HG03565 (cell line): ENCODE measurements around the gene CD82.
"Not testable (repeated sequence)": the region's sequence is repeated elsewhere in the genome, so short reads cannot be mapped to it uniquely, and the experiment has no call there.

Source experiments
- ATAC-seq: cut with Tn5 transposase; IDR thresholded peaks from one replicate; pipeline ENCODE4 v1.9.1; 2021; ENCODE audit warnings: mild to moderate bottlenecking, moderate library complexity; ENCODE audit not compliant: unreplicated experiment

Gene CD82

GRCh38 chr11:44628730-44629700 is 63.6 kb downstream of the CD82 start:
- no peak for ATAC-seq

GRCh38 chr11:44629732-44630345 is 64.4 kb downstream of the CD82 start:
- ATAC-seq: no peak

- ATAC-seq: no peak
These were observed 65.2 kb downstream of the CD82 start for GRCh38 chr11:44630511-44631210.

GRCh38 chr11:44631831-44632230 is 66.4 kb downstream of the CD82 start:
- ATAC-seq: no peak

- ATAC-seq: no peak
These were observed 67.1 kb downstream of the CD82 start for GRCh38 chr11:44632466-44633123.

- ATAC-seq: no peak
These were observed 68.2 kb downstream of the CD82 start for GRCh38 chr11:44633641-44634040.

- ATAC-seq: no peak
These were observed 69.2 kb downstream of the CD82 start for GRCh38 chr11:44634401-44635281.

GRCh38 chr11:44637487-44637886 is 72.0 kb downstream of the CD82 start:
- no peak for ATAC-seq

GRCh38 chr11:44638032-44638431 is 72.6 kb downstream of the CD82 start:
- ATAC-seq: no peak

GRCh38 chr11:44643217-44643616 is 77.8 kb downstream of the CD82 start:
- no peak for ATAC-seq

GRCh38 chr11:44645827-44646226 is 80.4 kb downstream of the CD82 start:
- no peak for ATAC-seq

- not testable (repeated sequence) for ATAC-seq
These were observed 81.9 kb downstream of the CD82 start for GRCh38 chr11:44647255-44647955.

GRCh38 chr11:44648109-44648508 is 82.6 kb downstream of the CD82 start:
- ATAC-seq: no peak

GRCh38 chr11:44651535-44652155 is 86.2 kb downstream of the CD82 start:
- no peak for ATAC-seq

GRCh38 chr11:44652901-44653644 is 87.6 kb downstream of the CD82 start:
- ATAC-seq: no peak

GRCh38 chr11:44654057-44654456 is 88.6 kb downstream of the CD82 start:
- no peak for ATAC-seq

- no peak for ATAC-seq
These were observed 89.1 kb downstream of the CD82 start for GRCh38 chr11:44654596-44654995.

- no peak for ATAC-seq
These were observed 92.5 kb downstream of the CD82 start for GRCh38 chr11:44657836-44658505.
